SW480 (cell line): ENCODE measurements around the gene CFAP68.
"Not testable (repeated sequence)": the region's sequence is repeated elsewhere in the genome, so short reads cannot be mapped to it uniquely, and the experiment has no call there.

Experiments
- DNase-seq: peaks from one replicate; pipeline ENCODE4 v3.0.0-alpha.2; 2016; ENCODE audit warnings: low spot score

Gene CFAP68

DNA sequence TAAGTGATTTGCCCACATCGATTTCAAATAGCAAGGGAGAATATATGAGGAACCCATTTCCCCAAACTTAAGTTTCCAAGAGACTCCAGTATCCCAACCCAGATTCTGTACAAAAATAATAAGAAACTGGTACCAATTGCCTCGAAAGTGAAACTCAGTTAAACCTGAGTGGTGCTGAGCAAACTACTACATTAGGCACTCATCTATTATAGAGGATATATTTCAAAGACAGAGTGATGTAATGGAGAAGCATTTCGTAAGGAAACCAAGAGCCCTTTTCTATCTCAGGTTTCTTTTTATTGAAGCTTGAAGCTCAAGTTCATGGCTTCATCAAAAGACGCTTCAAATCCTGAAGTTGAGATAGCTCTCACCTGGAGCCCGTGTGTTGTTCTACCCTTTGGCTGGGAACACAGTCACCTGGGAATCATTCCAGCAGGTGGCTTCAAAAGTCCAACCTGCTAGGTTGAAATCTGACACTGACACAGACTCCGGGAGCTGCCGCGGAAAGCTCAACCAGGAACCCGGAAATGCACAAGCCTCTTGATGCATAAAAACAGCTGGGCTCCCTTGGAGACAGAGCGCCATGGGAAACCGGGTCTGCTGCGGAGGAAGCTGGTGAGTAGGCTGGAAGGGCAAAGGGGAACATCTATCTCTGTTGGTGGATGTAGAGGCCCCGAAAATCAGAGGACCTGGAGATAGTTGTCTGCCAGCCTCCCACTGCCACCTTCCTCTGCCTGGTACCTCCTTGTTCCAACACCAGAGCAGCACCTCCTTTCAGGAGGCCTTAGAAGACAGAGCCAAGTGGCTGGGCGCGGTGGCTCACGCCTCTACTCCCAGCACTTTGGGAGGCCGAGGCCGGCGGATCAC lies 39.3 kb downstream of the CFAP68 start, which contains the start of gene C11orf52:
TSS of gene C11orf52 (plus strand) at position 524 of the 867 bp plus-strand sequence. CDS start at position 584, 60 bp downstream.
- DNase-seq: peak; percentile 92

DNA sequence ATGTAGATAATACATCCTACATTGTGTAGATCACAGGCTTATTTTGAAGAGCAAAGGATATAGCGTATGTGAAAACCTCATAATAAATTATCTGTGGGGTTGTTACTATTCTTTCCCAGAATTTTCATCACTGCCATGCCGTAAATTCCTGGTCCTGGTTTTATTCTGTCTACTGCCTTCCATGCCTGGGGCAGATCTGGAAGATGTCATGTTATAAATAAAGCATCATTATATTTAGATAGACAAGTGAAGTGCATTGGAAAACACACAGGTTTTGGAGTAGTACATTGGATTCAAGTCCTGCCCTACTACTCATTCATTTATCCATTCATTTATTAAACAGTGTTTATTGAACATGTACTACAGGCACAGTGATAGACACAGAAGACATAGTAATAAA lies 41.6 kb downstream of the CFAP68 start:
- no peak for DNase-seq

DNA sequence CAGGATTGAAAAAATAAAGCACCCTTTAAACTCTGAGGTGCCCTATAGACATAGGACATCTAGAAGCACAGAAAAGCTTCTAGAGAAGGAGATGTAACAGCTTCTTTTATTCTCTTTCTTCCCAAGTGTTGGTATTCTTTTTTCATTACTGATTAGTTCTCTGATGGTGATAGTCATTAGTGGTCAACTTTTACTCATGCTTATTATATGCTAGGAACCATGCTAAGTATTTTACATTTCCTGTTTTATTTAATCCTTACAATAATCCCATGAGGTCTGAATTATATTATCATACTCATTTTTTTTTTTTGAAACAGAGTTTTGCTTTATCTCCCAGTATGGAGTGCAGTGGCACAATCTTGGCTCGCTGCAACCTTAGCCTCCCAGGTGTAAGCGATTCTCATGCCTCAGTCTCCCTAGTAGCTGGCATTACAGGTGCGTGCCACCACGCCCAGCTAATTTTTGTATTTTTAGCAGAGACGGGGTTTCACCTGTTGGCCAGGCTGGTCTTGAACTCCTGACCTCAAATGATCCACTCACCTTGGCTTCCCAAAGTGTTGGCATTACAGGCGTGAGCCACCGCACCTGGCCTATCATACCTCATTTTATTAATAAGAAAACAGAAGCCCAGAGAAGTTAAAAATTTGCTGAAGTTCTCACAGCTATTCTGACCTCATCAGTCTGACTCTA lies 42.3 kb downstream of the CFAP68 start:
- no peak for DNase-seq

DNA sequence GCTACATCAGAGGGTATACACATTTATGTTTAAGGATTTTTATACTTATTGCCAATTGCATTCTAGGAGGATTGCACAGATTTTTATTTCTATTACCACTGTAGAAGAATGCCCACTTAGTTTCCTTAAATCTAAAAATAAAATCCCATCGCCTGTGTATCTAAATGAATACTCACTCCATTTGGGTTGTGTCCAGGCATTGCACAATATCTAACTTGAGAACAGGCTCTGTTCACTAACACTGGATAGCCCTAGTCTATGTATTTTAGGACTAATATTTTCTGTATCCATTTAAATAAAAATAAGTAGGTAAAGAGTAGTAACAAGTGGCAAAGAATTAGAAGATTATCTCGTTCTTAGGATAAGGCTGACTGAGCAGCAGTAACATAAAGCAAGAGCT lies 43.5 kb downstream of the CFAP68 start:
- DNase-seq: no peak

DNA sequence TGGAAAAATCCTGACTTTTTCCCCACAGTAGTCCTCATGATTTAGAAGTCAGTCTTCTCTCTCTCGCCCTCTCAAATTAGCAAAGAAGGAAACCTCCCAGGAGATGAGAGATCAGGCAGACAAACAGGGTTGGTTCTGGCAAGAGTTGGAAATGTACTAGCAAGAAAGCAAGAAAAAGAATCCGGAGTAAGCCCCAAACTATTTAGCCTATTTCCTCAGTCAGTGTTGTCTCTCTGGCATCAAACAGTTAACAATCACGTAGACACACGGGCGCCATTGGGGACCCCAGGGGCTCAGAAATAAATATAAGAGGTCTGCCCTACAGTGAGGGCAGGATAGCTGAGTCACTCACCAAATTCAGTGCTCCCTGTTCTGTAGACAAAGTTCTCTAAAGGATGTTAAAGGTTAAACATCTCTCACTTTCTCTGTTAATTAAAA lies 44.0 kb downstream of the CFAP68 start:
- DNase-seq: no peak

DNA sequence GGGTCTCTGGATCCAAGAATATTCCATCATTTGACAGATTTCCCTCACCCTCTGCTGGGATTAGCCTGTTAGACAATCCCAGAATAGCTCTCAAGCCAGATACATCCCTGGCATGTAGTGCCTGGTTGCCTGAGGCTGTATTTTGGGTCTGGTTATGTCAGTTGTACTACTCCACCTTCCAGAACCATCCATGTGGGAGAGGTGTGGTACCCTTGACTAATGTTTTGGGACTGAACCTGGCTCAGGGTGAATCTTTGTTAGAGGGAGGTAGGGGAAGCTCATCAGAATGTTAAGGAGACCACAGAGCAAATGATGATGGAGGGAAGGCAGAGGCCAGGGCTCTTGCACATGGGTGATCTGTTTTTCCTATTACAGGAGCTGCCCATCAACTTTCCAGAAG lies 44.6 kb downstream of the CFAP68 start:
- DNase-seq: no peak

DNA sequence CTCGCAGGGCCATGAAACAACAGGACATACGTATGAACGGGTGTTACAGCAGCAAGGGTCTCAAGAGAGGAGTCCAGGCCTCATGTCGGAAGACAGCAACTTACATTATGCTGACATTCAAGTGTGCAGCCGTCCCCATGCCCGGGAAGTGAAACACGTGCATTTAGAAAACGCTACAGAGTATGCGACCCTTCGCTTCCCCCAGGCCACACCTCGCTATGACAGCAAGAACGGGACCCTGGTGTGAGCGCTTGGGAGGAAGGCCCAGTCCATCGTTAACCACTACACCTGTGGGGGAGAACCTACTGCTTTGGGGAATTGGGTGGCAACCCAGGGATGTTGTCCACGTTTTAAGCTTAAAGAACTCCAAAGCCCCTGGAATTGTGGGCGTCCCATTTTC lies 46.6 kb downstream of the CFAP68 start:
- no peak for DNase-seq

DNA sequence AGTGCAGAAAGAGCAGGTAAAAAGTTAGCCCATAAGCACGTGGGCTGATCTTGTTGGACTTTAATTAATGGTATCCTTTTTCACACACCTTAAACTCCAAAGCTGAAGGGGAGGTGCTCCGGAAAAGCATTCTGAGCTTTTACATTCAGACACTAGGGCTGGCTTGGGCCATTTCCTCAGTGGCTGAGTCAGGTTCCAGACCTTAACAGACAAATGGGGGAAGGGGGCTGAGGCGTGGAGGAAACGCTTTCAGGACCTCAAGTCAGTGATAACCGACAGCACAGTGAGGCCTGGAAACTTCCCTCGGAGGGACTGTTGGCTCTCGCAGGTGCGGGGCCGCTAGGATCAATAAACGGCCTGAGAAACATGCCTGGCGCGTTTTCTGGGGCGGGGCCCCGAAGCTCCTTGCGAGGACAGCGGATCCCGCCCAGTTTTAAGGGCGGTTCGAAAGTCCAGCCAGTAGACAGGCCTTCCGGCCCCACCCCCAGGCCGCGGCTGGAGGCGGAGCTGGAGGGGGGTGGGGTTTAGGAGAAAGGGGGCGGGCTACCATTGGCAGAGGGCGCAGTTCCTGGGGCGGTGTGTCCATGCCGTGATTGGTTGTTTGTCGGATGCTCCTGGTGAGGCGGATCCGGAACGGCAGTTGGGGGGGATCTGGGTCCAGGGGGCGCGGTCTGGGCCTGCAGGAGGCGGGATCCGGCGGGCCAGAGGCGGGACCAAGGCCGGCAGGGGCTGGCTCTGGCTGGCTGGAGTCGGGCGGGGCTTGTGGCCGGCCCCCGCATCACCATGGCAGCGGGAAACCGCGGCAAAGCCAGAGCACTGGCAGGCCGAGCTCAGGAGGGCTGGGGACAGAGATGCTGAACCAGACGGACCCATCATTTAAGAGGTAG lies 47.4 kb downstream of the CFAP68 start:
- peak; percentile 92 for DNase-seq

DNA sequence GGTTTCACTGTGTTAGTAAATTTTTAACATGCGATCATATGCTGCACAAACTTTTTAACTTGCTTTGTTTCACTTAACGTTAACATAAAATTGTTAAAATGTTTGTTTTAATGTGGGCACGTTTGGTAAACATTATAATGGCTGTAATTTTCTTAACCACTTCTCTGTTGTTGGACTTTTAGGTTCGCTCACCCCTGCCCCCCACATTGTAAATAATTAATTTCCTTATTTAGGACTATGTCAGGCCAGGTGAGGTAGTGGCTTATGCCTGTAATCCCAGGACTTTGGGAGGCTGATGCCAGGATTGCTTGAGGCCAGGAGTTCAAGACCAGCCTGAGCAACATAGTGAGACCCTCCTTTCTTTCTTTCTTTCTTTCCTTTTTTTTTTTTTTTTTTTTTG lies 51.1 kb downstream of the CFAP68 start:
- no peak for DNase-seq

DNA sequence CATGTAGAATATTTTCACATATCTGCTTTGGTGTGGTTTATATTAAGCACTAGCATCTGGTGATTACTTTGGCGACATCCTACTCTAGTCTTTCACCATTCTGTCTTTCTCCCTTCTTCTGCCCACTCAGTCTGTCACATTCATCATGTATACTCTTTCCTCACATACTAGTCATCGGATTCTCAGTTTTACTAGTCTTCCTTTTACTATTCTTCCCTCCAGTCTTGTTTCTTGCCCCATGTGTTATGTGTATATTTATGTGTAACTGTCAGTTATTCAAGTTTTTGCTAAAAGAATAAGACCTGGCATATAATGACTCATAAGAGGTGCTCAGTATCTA lies 53.2 kb downstream of the CFAP68 start:
- DNase-seq: no peak

DNA sequence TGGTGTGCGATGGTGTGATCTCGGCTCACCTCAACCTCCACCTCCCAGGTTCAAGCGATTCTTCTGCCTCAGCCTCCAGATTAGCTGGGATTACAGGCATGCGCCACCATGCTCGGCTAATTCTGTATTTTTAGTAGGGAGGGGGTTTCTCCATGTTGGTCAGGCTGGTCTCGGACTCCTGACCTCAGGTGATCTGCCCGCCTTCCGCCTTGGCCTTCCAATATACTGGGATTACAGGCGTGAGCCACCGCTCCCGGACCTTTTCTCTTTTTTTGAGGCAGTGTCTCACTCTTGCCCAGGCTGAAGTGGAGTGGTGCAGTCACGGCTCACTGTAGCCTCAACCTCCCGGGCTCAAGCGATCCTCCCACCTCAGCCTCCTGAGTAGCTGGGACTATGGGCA lies 53.8 kb downstream of the CFAP68 start:
- not testable (repeated sequence) for DNase-seq

DNA sequence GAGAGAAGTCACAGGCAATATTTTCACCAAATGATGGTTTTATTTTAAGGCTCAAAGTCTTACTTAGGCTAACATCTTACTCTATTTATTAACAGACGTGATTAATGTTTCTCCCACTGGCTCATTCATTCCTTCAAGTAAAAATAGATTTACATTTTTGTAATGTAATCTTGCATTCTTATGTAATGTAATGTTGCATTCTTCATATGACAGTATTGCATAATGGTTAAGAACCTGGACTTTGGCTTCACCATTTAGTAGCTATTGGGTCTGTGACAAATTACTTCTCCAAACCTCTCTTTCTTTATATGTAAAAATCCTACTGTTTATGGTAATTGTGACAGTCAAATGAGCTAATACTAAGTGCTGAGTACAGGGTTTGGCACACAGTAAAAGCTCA lies 54.5 kb downstream of the CFAP68 start:
- DNase-seq: no peak

DNA sequence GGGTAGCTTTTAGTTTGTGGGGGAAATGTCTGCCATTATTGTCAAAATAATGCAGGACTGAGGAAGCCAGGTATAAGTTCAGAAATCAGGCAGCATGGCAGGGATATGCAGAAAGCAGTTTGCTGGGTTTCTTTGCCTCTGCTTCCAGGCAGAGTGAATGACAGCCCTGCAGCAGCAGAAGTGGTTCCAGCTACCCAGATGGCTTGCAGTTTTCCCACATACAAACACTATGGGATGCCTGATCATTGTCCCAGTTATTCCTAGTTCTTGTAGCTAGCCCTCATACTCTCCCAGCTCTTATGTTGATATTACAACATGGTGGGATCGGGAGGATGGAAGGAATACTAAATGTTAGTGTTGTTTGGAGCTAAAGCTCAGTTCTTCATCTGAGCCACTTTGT lies 55.0 kb downstream of the CFAP68 start:
- DNase-seq: no peak
